ENCODE data around the gene SNRNP40. TPM values are rescaled to one million over a fixed set of nuclear protein-coding genes. Genes with fewer than 3 reads are reported as not detected.

The SNRNP40 gene
- total and polyA plus RNA-seq, 4 donors: 12.3 to 74.3 (median 19.8) TPM

DNA sequence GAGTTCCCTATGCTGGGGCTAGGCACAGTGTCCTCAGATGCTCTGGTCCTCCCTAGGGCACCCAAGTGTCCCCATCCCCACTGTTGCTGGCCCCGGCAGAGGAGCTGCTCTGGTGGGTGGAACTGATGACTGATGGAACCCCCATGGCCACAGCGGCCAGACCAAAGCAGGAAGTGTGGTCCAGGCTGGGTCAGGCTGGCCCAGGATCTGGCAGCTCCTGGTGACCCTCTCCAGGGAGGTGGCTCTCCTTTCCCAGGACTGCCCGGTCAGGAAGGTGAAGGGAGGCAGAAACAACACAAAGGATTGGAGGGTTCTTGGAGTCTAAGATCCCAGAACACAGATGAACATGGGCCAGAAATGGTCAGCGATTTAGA lies 58.0 kb downstream of the SNRNP40 start (continued):
- TF ChIP-seq TAF1 (conservative IDR thresholded peaks at IDR 0.05): no peak
- TF ChIP-seq, protein P1, sequence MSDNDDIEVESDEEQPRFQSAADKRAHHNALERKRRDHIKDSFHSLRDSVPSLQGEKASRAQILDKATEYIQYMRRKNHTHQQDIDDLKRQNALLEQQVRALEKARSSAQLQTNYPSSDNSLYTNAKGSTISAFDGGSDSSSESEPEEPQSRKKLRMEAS (IDR thresholded peaks at IDR 0.05): no peak
- no peak for TF ChIP-seq FOXA2 (IDR thresholded peaks at IDR 0.05)

DNA sequence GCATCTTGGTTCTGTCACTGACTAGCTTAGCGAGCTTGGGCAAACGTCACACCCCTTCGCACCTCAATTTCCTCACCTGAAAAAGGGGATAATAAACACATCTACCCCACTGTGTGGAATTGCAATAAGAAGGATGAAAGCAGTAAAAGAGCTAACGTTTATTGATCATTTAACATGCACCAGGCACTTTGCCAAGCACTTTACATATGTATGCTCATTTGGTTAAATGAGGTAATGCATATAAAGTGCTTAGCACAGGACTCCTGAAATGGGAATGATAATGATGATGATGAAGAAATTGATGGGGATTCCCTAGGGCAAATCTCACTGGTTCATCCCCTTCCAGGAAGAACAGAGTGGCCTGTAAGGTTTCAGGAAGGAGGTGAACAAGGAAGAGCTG lies 61.7 kb downstream of the SNRNP40 start:
- no peak for DNase-seq (ENCODE audit: low spot score)
- peaks cover 4 to 13% (median 6%) of the 10 kb centered on the region in 4 donors for H3K4me1 ChIP-seq (ENCODE audit: control insufficient read depth in 4 of 4, insufficient read depth in 4 of 4, low read length in 3 of 4)
- H3K4me3 ChIP-seq (ENCODE audit: low read depth in 1 of 3, low read length in 3 of 3): no peak overlapping the region
- no peak overlapping the region for H3K9ac ChIP-seq (ENCODE audit: low read depth in 1 of 2, low read length in 2 of 2)
- TF ChIP-seq EGR1 (IDR thresholded peaks at IDR 0.05; ENCODE audit: low read depth in 2 of 2) (no peak), SP1 (IDR thresholded peaks at IDR 0.05) (no peak), RAD21 (IDR thresholded peaks at IDR 0.05) (no peak), GABPA (IDR thresholded peaks at IDR 0.05 in 1 of 2, conservative IDR thresholded peaks at IDR 0.05 in 1 of 2) (no peak), HNF4A (conservative IDR thresholded peaks at IDR 0.05) (no peak), FOXA1 (IDR thresholded peaks at IDR 0.05) (no peak)
- TF ChIP-seq, protein P2, sequence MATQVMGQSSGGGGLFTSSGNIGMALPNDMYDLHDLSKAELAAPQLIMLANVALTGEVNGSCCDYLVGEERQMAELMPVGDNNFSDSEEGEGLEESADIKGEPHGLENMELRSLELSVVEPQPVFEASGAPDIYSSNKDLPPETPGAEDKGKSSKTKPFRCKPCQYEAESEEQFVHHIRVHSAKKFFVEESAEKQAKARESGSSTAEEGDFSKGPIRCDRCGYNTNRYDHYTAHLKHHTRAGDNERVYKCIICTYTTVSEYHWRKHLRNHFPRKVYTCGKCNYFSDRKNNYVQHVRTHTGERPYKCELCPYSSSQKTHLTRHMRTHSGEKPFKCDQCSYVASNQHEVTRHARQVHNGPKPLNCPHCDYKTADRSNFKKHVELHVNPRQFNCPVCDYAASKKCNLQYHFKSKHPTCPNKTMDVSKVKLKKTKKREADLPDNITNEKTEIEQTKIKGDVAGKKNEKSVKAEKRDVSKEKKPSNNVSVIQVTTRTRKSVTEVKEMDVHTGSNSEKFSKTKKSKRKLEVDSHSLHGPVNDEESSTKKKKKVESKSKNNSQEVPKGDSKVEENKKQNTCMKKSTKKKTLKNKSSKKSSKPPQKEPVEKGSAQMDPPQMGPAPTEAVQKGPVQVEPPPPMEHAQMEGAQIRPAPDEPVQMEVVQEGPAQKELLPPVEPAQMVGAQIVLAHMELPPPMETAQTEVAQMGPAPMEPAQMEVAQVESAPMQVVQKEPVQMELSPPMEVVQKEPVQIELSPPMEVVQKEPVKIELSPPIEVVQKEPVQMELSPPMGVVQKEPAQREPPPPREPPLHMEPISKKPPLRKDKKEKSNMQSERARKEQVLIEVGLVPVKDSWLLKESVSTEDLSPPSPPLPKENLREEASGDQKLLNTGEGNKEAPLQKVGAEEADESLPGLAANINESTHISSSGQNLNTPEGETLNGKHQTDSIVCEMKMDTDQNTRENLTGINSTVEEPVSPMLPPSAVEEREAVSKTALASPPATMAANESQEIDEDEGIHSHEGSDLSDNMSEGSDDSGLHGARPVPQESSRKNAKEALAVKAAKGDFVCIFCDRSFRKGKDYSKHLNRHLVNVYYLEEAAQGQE (IDR thresholded peaks at IDR 0.05): no peak
- TF ChIP-seq, protein P3, sequence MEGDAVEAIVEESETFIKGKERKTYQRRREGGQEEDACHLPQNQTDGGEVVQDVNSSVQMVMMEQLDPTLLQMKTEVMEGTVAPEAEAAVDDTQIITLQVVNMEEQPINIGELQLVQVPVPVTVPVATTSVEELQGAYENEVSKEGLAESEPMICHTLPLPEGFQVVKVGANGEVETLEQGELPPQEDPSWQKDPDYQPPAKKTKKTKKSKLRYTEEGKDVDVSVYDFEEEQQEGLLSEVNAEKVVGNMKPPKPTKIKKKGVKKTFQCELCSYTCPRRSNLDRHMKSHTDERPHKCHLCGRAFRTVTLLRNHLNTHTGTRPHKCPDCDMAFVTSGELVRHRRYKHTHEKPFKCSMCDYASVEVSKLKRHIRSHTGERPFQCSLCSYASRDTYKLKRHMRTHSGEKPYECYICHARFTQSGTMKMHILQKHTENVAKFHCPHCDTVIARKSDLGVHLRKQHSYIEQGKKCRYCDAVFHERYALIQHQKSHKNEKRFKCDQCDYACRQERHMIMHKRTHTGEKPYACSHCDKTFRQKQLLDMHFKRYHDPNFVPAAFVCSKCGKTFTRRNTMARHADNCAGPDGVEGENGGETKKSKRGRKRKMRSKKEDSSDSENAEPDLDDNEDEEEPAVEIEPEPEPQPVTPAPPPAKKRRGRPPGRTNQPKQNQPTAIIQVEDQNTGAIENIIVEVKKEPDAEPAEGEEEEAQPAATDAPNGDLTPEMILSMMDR (IDR thresholded peaks at IDR 0.05; ENCODE audit: low read depth, low read length, missing input control): no peak
- TF ChIP-seq, protein P1 (IDR thresholded peaks at IDR 0.05): no peak
- peaks cover 0 to 12% (median 6%) of the 10 kb centered on the region in 4 donors for H3K27me3 ChIP-seq (ENCODE audit: control insufficient read depth in 4 of 4, insufficient read depth in 4 of 4, low read length in 3 of 4)
- no peak overlapping the region for H3K27ac ChIP-seq (ENCODE audit: low read depth in 1 of 2, low read length in 2 of 2)
- H3K36me3 ChIP-seq (ENCODE audit: control insufficient read depth in 4 of 4, insufficient read depth in 3 of 4, low read depth in 1 of 4, low read length in 3 of 4): no peaks in the 10 kb centered on the region
- 61% methylated on average over 4 of the region's 4 CpGs for whole genome bisulfite sequencing
- H3K9me3 ChIP-seq (ENCODE audit: control insufficient read depth in 4 of 4, low read length in 3 of 4): no peaks in the 10 kb centered on the region

DNA sequence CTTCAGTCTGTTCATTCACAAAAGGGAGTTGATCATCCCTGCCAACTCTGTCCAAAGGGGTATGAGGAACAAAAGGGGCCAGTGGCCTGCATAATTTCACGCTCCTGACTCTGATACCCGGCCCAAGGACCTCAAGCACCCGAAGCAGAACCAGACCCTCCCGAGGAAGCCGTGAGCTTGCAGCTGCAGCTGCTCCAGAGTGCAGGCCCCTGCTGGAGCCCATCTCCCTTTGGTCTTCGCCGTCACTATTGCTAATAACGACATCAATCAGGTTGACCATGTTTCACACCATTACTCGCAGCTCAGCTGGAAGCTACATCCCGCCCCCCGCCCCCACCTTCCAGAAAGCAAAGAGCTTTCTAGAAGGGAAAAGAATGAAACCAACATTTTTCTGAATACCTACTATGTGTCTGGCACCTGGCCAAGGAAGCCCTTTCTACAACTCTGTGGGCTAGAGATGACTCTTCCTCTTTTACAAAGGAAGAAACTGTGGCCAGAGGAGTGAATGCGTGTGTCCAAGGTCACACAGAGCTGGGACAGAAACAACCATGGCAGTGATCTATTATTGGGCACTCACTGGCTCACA lies 62.4 kb downstream of the SNRNP40 start:
- Histone ChIP-seq H3K9me3 (ENCODE audit: control insufficient read depth in 4 of 4, low read length in 3 of 4) (no peaks in the 10 kb centered on the region), H3K27me3 (ENCODE audit: control insufficient read depth in 4 of 4, insufficient read depth in 4 of 4, low read length in 3 of 4) (peaks cover 0 to 12% (median 3%) of the 10 kb centered on the region in 4 donors), H3K9ac (ENCODE audit: low read depth in 1 of 2, low read length in 2 of 2) (no peak overlapping the region), H3K27ac (ENCODE audit: low read depth in 1 of 2, low read length in 2 of 2) (no peak overlapping the region), H3K4me1 (ENCODE audit: control insufficient read depth in 4 of 4, insufficient read depth in 4 of 4, low read length in 3 of 4) (peaks cover 4 to 8% (median 4%) of the 10 kb centered on the region in 4 donors), H3K36me3 (ENCODE audit: control insufficient read depth in 4 of 4, insufficient read depth in 3 of 4, low read depth in 1 of 4, low read length in 3 of 4) (no peaks in the 10 kb centered on the region), H3K4me3 (ENCODE audit: low read depth in 1 of 3, low read length in 3 of 3) (no peak overlapping the region)
- WGBS: 68% methylated on average over 12 of the region's 12 CpGs
- DNase-seq (ENCODE audit: low spot score): no peak
- TF ChIP-seq TAF1 (conservative IDR thresholded peaks at IDR 0.05): no peak
- TF ChIP-seq SP1 (IDR thresholded peaks at IDR 0.05): no peak
- TF ChIP-seq RAD21 (IDR thresholded peaks at IDR 0.05): no peak
- no peak for TF ChIP-seq FOXA2 (IDR thresholded peaks at IDR 0.05)
- TF ChIP-seq RXRA (IDR thresholded peaks at IDR 0.05): no peak
- TF ChIP-seq EGR1 (IDR thresholded peaks at IDR 0.05; ENCODE audit: low read depth in 2 of 2): no peak
- no peak for TF ChIP-seq HNF4A (conservative IDR thresholded peaks at IDR 0.05)
- TF ChIP-seq, protein P4, sequence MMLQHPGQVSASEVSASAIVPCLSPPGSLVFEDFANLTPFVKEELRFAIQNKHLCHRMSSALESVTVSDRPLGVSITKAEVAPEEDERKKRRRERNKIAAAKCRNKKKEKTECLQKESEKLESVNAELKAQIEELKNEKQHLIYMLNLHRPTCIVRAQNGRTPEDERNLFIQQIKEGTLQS (IDR thresholded peaks at IDR 0.05): no peak
- TF ChIP-seq, protein P2 (IDR thresholded peaks at IDR 0.05): no peak
- no peak for TF ChIP-seq HNF4G (IDR thresholded peaks at IDR 0.05)
- TF ChIP-seq, protein P1 (IDR thresholded peaks at IDR 0.05): no peak
- no peak for TF ChIP-seq YY1 (IDR thresholded peaks at IDR 0.05)
- TF ChIP-seq, protein P3 (IDR thresholded peaks at IDR 0.05; ENCODE audit: low read depth, low read length, missing input control): no peak
- TF ChIP-seq FOXA1 (IDR thresholded peaks at IDR 0.05): no peak
- TF ChIP-seq GABPA (IDR thresholded peaks at IDR 0.05 in 1 of 2, conservative IDR thresholded peaks at IDR 0.05 in 1 of 2): no peak
